ENCODE results near the gene UROC1.
A peak's percentile ranks its signal among the peaks of the same experiment; 100 is the strongest.

UROC1 gene

DNA sequence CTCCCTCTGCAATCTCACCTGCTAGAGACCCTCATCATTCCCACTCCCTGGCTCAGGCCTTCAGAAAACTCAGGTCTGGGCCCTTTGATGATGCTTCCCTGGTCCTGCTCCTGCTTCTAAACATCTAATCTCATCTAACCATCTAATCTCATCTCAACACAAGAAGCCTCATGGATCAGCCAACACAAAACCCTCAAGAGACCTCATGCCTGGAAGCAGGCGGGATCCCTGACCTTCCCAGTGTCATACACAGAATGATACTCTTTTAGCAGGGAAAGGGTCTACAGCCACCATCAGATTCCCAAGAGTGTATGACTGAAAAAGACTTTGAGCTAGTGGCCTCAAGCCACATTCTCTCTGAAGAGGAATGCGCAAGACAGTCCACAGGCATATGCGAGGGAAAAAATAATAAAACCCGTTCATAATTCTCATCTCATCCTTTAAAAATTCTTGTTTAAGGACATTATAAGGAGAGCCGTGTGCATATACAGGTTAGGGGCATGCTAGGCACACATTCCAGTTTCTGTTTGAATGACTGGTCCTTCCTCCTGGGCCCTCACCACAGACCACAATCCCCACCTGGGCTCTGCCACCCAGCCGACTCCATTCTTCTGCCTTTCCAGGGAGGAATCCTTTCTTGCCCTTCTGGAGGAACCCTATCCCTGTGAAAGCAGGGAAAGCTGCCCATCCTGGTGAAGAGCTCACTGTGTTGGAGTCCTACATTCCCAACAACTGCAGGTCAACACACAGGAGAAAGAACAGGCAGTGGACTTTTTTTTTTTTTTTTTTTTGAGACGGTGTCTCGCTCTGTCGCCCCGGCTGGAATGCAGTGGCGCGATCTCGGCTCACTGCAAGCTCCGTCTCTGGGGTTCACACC is 44.0 kb downstream of the UROC1 start:
- H3K4me3 ChIP-seq (ENCODE audit: low read length), result peak overlapping the region; percentile 27; the same call in 1 of the 2 replicates
- TF ChIP-seq ZNF274 (IDR thresholded peaks at IDR 0.05; ENCODE audit: low read depth, low read length), result no peak

- H3K4me3 ChIP-seq (ENCODE audit: low read length), result no peak overlapping the region; the same call in 1 of the 2 replicates
- no peak for TF ChIP-seq ZNF274 (IDR thresholded peaks at IDR 0.05; ENCODE audit: low read depth, low read length)
These were observed 45.1 kb downstream of the UROC1 start for GRCh38 chr3:126472277-126473006.

DNA sequence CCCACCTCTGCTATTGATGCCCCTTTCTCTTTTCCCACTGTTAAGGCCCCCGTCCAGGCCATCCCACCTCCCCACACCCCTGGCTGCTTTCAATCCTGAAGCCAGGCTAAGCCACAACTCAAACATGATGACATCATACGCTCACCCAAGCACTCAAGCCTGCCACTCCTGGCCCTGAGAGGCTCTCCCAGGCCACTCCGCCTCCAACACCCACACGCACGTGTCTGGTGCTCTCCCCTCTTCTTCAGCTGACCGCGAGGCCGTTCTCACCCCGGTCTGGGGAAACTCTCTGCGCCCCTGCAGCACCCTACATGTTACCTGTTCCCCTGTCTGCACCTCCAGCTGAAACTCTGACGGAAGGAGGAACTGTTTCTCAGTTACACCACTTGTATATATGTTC is 48.1 kb downstream of the UROC1 start:
- no peak overlapping the region for H3K4me3 ChIP-seq (ENCODE audit: low read length)
- no peak for TF ChIP-seq ZNF274 (IDR thresholded peaks at IDR 0.05; ENCODE audit: low read depth, low read length)

DNA sequence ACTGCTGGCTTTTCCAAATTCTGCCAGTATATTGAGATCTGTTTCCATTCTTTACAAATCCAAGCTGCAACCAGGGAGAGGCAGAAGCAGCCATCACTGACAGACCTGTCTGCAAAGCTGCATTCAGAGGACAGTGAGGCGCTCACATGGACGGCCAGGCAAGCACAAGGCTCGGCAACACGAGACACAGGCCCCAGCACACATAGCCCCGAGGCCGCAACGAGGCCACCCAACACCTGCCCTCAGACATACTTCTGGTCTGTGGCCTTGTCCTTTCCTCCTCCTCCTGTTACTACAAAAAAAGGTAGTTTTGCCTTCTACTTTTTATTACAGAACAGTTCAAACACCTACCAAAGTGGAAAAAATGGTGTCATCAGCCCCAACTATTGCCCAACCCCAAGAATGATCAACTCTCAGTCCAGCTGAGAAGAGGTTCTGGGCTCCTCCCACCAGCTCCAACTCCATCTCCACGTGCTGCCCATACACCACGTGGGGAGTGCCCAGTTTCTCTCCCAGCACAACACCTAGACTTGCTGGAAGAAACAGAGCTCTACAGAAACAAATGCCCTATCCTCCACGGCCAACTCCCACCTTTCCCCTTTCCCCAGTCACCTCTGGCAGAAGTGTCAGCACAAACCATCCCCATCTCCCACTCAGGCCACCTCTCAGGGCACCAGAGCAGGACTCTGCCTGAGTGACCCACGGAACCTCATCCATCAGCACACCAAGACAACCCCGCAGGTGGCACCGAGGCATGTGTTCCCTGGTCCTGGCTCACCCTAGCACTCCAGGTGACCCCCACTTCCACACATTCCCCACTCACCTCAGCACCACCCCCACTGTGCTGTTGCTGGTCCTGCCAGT is 49.3 kb downstream of the UROC1 start:
- no peak overlapping the region for H3K4me3 ChIP-seq (ENCODE audit: low read length)
- no peak for TF ChIP-seq ZNF274 (IDR thresholded peaks at IDR 0.05; ENCODE audit: low read depth, low read length)

GRCh38 chr3:126467611-126467955 is 50.0 kb downstream of the UROC1 start:
- TF ChIP-seq ZNF274 (IDR thresholded peaks at IDR 0.05; ENCODE audit: low read depth, low read length), result no peak

DNA sequence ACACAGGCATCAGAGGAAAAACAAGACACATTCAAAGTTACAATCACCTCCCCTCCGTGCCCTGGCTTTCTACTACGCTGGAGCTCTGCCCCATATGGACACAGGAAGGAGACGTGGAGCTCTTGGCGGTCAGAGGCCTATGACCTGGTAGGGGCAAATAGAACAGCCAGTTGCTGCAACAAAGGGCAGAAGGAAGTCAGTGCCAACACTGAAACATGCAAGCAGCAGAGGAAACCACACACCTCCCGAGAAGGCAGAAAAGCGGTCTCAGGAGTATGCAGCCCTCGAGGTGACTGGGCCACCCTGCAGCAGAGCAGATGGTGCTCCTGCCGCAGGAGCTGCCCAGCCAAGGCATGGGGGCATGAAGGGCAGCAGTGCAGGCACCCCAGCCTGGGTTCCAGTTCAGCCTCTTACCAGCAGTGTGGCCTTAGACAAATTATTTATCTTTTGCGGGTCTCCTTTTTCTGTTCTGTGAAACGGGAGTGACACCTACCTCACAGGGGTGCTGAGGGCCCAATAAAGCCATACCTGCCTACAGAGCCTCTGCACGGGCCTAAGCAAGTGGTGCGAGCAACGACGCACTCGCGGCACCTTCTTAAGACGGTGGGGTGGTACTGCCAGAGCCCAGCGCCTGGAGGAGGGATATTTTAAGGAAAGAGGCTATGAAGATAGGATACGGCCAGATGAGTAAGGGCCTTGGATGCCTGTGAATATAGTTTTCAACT is 50.5 kb downstream of the UROC1 start:
- no peak overlapping the region for H3K4me3 ChIP-seq (ENCODE audit: low read length)
- no peak for TF ChIP-seq ZNF274 (IDR thresholded peaks at IDR 0.05; ENCODE audit: low read depth, low read length)

More at GRCh38 chr3:126467611-126467955, 50.0 kb downstream of the UROC1 start:
- H3K4me3 ChIP-seq (ENCODE audit: low read length), result no peak overlapping the region

- no peak overlapping the region for H3K4me3 ChIP-seq (ENCODE audit: low read length)
These were observed 51.5 kb downstream of the UROC1 start for GRCh38 chr3:126465928-126466544.

DNA sequence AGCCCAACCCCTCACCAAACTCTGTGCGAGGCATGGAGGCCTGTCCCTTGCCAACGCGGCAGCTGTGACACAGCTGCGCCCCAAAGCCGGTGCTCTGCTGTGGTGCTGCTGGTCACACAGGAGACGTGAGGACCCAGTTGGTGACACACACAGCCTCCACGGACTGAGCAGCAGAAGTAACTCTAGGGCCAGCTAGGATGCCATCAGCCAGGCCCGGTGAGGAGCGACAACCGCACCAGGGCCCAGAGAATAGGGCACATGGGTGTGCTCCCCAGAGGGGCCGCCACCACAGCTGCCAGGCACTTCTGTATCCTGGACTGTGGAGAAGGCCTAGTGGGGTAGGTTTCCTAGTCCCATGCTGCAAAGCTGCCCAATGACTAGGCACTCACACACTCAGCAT is 52.6 kb downstream of the UROC1 start:
- no peak overlapping the region for H3K4me3 ChIP-seq (ENCODE audit: low read length)
- TF ChIP-seq ZNF274 (IDR thresholded peaks at IDR 0.05; ENCODE audit: low read depth, low read length), result no peak

More at GRCh38 chr3:126465928-126466544, 51.5 kb downstream of the UROC1 start:
- no peak for TF ChIP-seq ZNF274 (IDR thresholded peaks at IDR 0.05; ENCODE audit: low read depth, low read length)

GRCh38 chr3:126464494-126464893 is 53.1 kb downstream of the UROC1 start:
- no peak overlapping the region for H3K4me3 ChIP-seq (ENCODE audit: low read length)
- no peak for TF ChIP-seq ZNF274 (IDR thresholded peaks at IDR 0.05; ENCODE audit: low read depth, low read length)

GRCh38 chr3:126464093-126464492 is 53.5 kb downstream of the UROC1 start:
- no peak overlapping the region for H3K4me3 ChIP-seq (ENCODE audit: low read length)
- TF ChIP-seq ZNF274 (IDR thresholded peaks at IDR 0.05; ENCODE audit: low read depth, low read length), result no peak

DNA sequence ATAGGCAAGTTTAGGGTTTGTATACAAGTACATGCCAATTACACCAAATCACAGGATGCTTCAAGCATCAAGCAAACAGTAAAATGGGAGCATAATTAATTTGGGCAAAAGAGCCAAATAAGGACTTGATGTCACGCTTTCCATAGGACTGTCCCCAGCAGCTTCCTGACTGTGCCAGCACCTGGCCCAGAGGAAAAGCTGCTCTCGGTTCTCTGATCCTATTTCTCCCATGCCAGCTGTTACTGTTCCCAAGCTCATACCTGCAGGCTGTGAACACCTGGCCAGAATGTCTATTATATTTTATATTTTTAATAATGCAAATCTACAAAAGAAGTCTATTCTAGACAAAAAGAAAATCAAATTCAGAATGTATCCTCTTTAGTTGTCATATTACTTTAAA is 54.1 kb downstream of the UROC1 start:
- TF ChIP-seq ZNF274 (IDR thresholded peaks at IDR 0.05; ENCODE audit: low read depth, low read length), result no peak
- no peak overlapping the region for H3K4me3 ChIP-seq (ENCODE audit: low read length)

DNA sequence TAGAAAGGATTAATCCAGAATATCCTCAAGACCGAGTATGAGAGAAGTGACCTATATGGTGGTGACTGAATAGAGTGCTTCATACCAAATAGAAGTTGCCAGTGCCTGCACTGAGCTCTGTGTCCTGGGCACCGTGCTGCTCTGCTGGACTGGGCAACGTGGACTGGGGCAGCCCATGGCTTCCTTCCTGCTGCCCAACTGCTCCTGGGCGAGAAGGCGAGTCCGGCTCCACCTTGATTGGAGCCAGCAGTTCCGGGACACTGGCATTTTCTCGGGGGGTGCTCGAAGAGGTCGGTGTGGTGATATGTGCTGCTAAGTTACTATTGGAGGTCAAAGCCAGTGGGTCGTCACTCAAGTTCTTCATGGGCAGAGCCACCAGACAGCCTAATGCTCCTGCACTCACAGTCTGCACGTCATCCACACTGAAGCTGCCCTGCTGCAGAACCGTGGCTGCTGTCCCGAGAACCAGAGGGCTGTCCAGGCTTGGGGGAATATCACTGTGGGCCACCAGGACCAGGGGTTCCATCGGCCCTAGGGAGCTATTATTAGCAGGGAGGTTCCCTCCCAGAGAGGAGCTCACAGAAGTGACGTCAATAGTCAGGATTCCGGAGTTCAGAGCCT is 56.0 kb downstream of the UROC1 start:
- TF ChIP-seq ZNF274 (IDR thresholded peaks at IDR 0.05; ENCODE audit: low read depth, low read length), result no peak
- no peak overlapping the region for H3K4me3 ChIP-seq (ENCODE audit: low read length)

GRCh38 chr3:126460381-126460780 is 57.2 kb downstream of the UROC1 start:
- no peak for TF ChIP-seq ZNF274 (IDR thresholded peaks at IDR 0.05; ENCODE audit: low read depth, low read length)
- no peak overlapping the region for H3K4me3 ChIP-seq (ENCODE audit: low read length)

All from GM08714 (cell line).